Heart right ventricle (tissue), 16 donors: ENCODE measurements around the gene WNT4. TPM values are rescaled to one million over a fixed set of nuclear protein-coding genes. Genes with fewer than 3 reads are reported as not detected.

Experiments
- ATAC-seq, 8 donors: fragments of 200-7000 bp; cut with Tn5 transposase; one replicate each; pipeline ENCODE4 v1.9.1; 2020; ENCODE audit warnings: mild to moderate bottlenecking in 8 of 8, moderate library complexity in 8 of 8, moderate number of reproducible peaks in 1 of 8
- DNase-seq, 2 donors: peaks; one replicate each; pipeline ENCODE4 v3.0.0-alpha.2; 2020
- H3K27ac ChIP-seq, 10 donors: fragments of 200-600 bp; sonication (generic) in 2 of 10; one replicate each; pipeline versions ENCODE4 v1.5.0 to v1.8.0; 2020 to 2022; ENCODE audit warnings: mild to moderate bottlenecking in 3 of 10
- H3K27me3 ChIP-seq, 7 donors: fragments of 200-600 bp; one replicate each; pipeline ENCODE4 v1.8.0; 2021 to 2022; ENCODE audit warnings: mild to moderate bottlenecking in 2 of 7
- H3K36me3 ChIP-seq, 9 donors: fragments of 200-600 bp; sonication (generic) in 1 of 9; one replicate each; pipeline versions ENCODE4 v1.5.0 to v1.8.0; 2020 to 2022; ENCODE audit warnings: mild to moderate bottlenecking in 2 of 9
- H3K4me1 ChIP-seq, 9 donors: fragments of 200-600 bp; sonication (generic) in 1 of 9; one replicate each; pipeline versions ENCODE4 v1.5.0 to v1.8.0; 2020 to 2022; ENCODE audit warnings: mild to moderate bottlenecking in 4 of 9
- H3K4me3 ChIP-seq, 10 donors: fragments of 200-600 bp; sonication (generic) in 2 of 10; one replicate each; pipeline versions ENCODE4 v1.5.0 to v1.8.0; 2020 to 2022; ENCODE audit warnings: mild to moderate bottlenecking in 7 of 10, moderate library complexity in 2 of 10
- H3K9me3 ChIP-seq, 11 donors: fragments of 200-600 bp in 10 of 11; sonication (generic) in 2 of 11; one replicate each; pipeline versions ENCODE4 v1.5.0 to v1.8.0; 2013 to 2022; ENCODE audit warnings: mild to moderate bottlenecking in 2 of 11, control low read depth in 1 of 11, moderate library complexity in 1 of 11
- WGBS, 2 donors: extraction: QIAGEN DNeasy Blood & Tissue Kit; methylation state at CpG; one replicate each; pipeline ENCODE4 v1.1.7; 2013; ENCODE audit warnings: inconsistent platforms in 1 of 2; 5-methylcytosine and 5-hydroxymethylcytosine counted together
- intact Hi-C, 10 donors: fragments of 100-400 bp; cut with DNase I; formaldehyde crosslinking; loops; one replicate each; pipeline versions ENCODE4 v1.11.1 to v1.14.2; 2022
- polyA plus RNA-seq, 2 donors: library from polyadenylated mRNA; stranded (reverse); fragments of 200-250 nt; gene quantifications; one replicate each; pipeline ENCODE4 v1.2.3, GENCODE V29; 2013
- total RNA-seq, 10 donors: library from RNA; stranded (reverse); fragmentation: NEBNext Ultra II Directional in 3 of 10; extraction: Animal tissue kit (Norgen Biotek cat#: 25700) in 3 of 10; gene quantifications; one replicate each; pipeline versions ENCODE4 v1.2.1 to v1.2.4, GENCODE V29; 2021 to 2023
- TF ChIP-seq, protein P1 (sequence below), 9 donors: fragments of 200-600 bp; sonication (generic) in 2 of 9; IDR thresholded peaks; one replicate each; pipeline versions ENCODE4 v1.5.0 to v1.8.0; 2021 to 2022; ENCODE audit warnings: antibody characterized with exemption in 9 of 9, mild to moderate bottlenecking in 5 of 9, moderate library complexity in 1 of 9
- donor health status: Arrhythmogenic right ventricular cardiomyopathy.
- donor health status: ischemic (EF 13 %, LVEDD 7.1; RV severe dilation, severe dysfunction).
- donor health status: healthy with polysubstance abuse.
- donor health status: DM: no; HTN: yes; CAD: no.
- donor health status: DM: no; HTN: no; CAD: no.
- donor health status: ischemic (EF 25% LVEDD 6.9; RV normal size, moderate dysfunction).
- donor health status: ischemic (EF 25% LVEDD 5.7; RV mildly dilated, moderate dysfunction).
- donor health status: healthy.
- donor health status: DM: yes; HTN: yes; CAD: no.
- donor health status: Ischemic cardiomyopathy.
- donor health status: ischemic (EF 35%, LVEDD 5.7; RV mildly dilated, moderate dysfunction).
- donor health status: nonischemic (EF 11% LVEDD 7.7; RV severe dilation, severe dysfunction).
- donor health status: DM: yes; HTN: yes; CAD: no.
- donor health status: PGD.
- donor health status: ischemic (EF 29% LVEDD 5.4; RV normal size, mild dysfunction).
- donor health status: nonischemic (EF 23%, LVEDD 6.1; RV moderate dilation, normal function).

WNT4 gene
- total and polyA plus RNA-seq, 12 donors: 0.06 to 0.16 TPM; not detected in 10

- TF ChIP-seq, protein P1, sequence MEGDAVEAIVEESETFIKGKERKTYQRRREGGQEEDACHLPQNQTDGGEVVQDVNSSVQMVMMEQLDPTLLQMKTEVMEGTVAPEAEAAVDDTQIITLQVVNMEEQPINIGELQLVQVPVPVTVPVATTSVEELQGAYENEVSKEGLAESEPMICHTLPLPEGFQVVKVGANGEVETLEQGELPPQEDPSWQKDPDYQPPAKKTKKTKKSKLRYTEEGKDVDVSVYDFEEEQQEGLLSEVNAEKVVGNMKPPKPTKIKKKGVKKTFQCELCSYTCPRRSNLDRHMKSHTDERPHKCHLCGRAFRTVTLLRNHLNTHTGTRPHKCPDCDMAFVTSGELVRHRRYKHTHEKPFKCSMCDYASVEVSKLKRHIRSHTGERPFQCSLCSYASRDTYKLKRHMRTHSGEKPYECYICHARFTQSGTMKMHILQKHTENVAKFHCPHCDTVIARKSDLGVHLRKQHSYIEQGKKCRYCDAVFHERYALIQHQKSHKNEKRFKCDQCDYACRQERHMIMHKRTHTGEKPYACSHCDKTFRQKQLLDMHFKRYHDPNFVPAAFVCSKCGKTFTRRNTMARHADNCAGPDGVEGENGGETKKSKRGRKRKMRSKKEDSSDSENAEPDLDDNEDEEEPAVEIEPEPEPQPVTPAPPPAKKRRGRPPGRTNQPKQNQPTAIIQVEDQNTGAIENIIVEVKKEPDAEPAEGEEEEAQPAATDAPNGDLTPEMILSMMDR (IDR thresholded peaks at IDR 0.05): no peak
- intact Hi-C loops: no loop called here
- Histone ChIP-seq H3K9me3 (no peaks in the 10 kb centered on the region), H3K4me3 (no peak overlapping the region), H3K36me3 (peaks cover 0 to 67% (median 20%) of the 10 kb centered on the region in 9 donors), H3K4me1 (peaks cover 12 to 99% (median 80%) of the 10 kb centered on the region in 9 donors), H3K27me3 (no peaks in the 10 kb centered on the region), H3K27ac (no peak overlapping the region)
- WGBS, 2 donors: 18 to 19% methylated on average over 5 of the region's 5 CpGs
- ATAC-seq: peak in 1 of 8 donors; percentile 28
- DNase-seq: no peak
Observed at GRCh38 chr1:22077728-22078127, 65.2 kb downstream of the WNT4 start.

GRCh38 chr1:22076346-22076745 lies 66.6 kb downstream of the WNT4 start:
- DNase-seq (no peak), ATAC-seq (no peak)
- Histone ChIP-seq H3K9me3 (no peaks in the 10 kb centered on the region), H3K4me3 (no peak overlapping the region), H3K36me3 (peaks cover 0 to 56% (median 13%) of the 10 kb centered on the region in 9 donors), H3K27ac (peak overlapping the region in 1 of 10 donors; percentile 21), H3K4me1 (peaks cover 20 to 99% (median 82%) of the 10 kb centered on the region in 9 donors), H3K27me3 (no peaks in the 10 kb centered on the region)
- 90 to 93% methylated on average over 3 of the region's 3 CpGs for WGBS, 2 donors
- TF ChIP-seq, protein P1 (IDR thresholded peaks at IDR 0.05): no peak
- intact Hi-C loops: no loop called here

- Histone ChIP-seq H3K4me1 (peaks cover 20 to 99% (median 79%) of the 10 kb centered on the region in 9 donors), H3K27me3 (no peaks in the 10 kb centered on the region), H3K36me3 (peaks cover 0 to 52% (median 12%) of the 10 kb centered on the region in 9 donors), H3K4me3 (no peak overlapping the region), H3K27ac (peak overlapping the region in 1 of 10 donors; percentile 21), H3K9me3 (peaks cover 0 to 5% (median 0%) of the 10 kb centered on the region in 11 donors)
- 53 to 56% methylated on average over 2 of the region's 2 CpGs for WGBS, 2 donors
- ATAC-seq (no peak), DNase-seq (no peak)
- intact Hi-C loops: no loop called here
- TF ChIP-seq, protein P1 (IDR thresholded peaks at IDR 0.05): no peak
Observed at GRCh38 chr1:22075718-22076117, 67.2 kb downstream of the WNT4 start.

- Histone ChIP-seq H3K9me3 (peaks cover 0 to 7% (median 0%) of the 10 kb centered on the region in 11 donors), H3K4me1 (peaks cover 20 to 99% (median 77%) of the 10 kb centered on the region in 9 donors), H3K27me3 (no peaks in the 10 kb centered on the region), H3K27ac (peak overlapping the region in 3 of 10 donors; percentile 2 to 21 (median 7)), H3K36me3 (peaks cover 0 to 43% (median 9%) of the 10 kb centered on the region in 9 donors), H3K4me3 (no peak overlapping the region)
- WGBS, 2 donors: 0 to 18% methylated on average over 1 of the region's 1 CpG
- intact Hi-C loops: no loop called here
- TF ChIP-seq, protein P1 (IDR thresholded peaks at IDR 0.05): no peak
- DNase-seq (no peak), ATAC-seq (no peak)
Observed at GRCh38 chr1:22074803-22075202, 68.1 kb downstream of the WNT4 start.
